H1 (cell line): ENCODE data around the gene CA10. TPM values are rescaled to one million over a fixed set of nuclear protein-coding genes. Genes with fewer than 3 reads are reported as not detected.

Experiments used
- CTCF ChIA-PET: fragments of 300-600 bp; sonication (Branson Sonifier 250); formaldehyde crosslinking; loops from one replicate; lab custom pipeline; 2021; ENCODE audit not compliant: partially characterized antibody; lab: Charles Lee
- POLR2A ChIA-PET: fragments of 300-600 bp; sonication (Branson Sonifier 250); formaldehyde crosslinking; loops from one replicate; lab custom pipeline; 2021; ENCODE audit warnings: inconsistent platforms; ENCODE audit not compliant: partially characterized antibody; lab: Charles Lee
- DNase-seq, 2 experiments: peaks; one replicate each; pipeline versions ENCODE4 v3.0.0 to v3.0.0-alpha.2; 2010 to 2022; ENCODE audit warnings: low spot score in 2 of 2, low read depth in 1 of 2, mixed read lengths in 1 of 2
- FAIRE-seq: peaks from 2 replicates; lab custom pipeline; 2011; peaks lifted over from hg19 to GRCh38; lab: Jason Lieb, UNC
- H2AFZ ChIP-seq: 2 replicates; pipeline ENCODE4 v1.8.1; 2012; ENCODE audit warnings: low read length, inconsistent platforms
- H2AK5ac ChIP-seq: 2 replicates; pipeline ENCODE4 v1.6.1; 2013; ENCODE audit warnings: low read depth, low read length
- H2BK120ac ChIP-seq: replicated peaks from 2 replicates; pipeline ENCODE3; 2013; ENCODE audit warnings: low read depth, low read length, inconsistent platforms
- H2BK12ac ChIP-seq: 2 replicates; pipeline ENCODE4 v1.6.1; 2013; ENCODE audit warnings: low read depth, low read length
- H2BK15ac ChIP-seq: 2 replicates; pipeline ENCODE4 v1.6.1; 2013; ENCODE audit warnings: low read length
- H2BK20ac ChIP-seq: 2 replicates; pipeline ENCODE4 v1.6.1; 2013; ENCODE audit warnings: low read length
- H2BK5ac ChIP-seq: 2 replicates; pipeline ENCODE4 v1.6.1; 2013; ENCODE audit warnings: low read depth, low read length
- H3K14ac ChIP-seq: 2 replicates; pipeline ENCODE4 v1.6.1; 2013; ENCODE audit warnings: inconsistent platforms; ENCODE audit not compliant: insufficient read length
- H3K18ac ChIP-seq: 2 replicates; pipeline ENCODE4 v1.6.1; 2013; ENCODE audit warnings: low read length; ENCODE audit errors: extremely low read depth
- H3K23ac ChIP-seq: 2 replicates; pipeline ENCODE4 v1.6.1; 2013; ENCODE audit warnings: inconsistent platforms; ENCODE audit not compliant: insufficient read length
- H3K23me2 ChIP-seq: 2 replicates; pipeline ENCODE4 v1.6.1; 2013; ENCODE audit warnings: low read depth, low read length
- H3K27ac ChIP-seq: 2 replicates; pipeline ENCODE4 v1.6.1; 2011; ENCODE audit warnings: low read depth, low read length, inconsistent platforms
- H3K27me3 ChIP-seq, 4 experiments: replicated peaks in 1 of 4; 1 replicate in 1 of 4; 2 replicates in 3 of 4; pipeline versions ENCODE4 v1.6.1 to v1.8.1; 2011 to 2013; ENCODE audit warnings: low read length in 3 of 4, mild to moderate bottlenecking in 3 of 4, inconsistent platforms in 2 of 4, mixed read lengths in 2 of 4, moderate library complexity in 1 of 4; ENCODE audit not compliant: control insufficient read depth in 3 of 4, insufficient read depth in 3 of 4; ENCODE audit errors: extremely low read depth in 1 of 4
- H3K36me3 ChIP-seq, 4 experiments: 2 replicates each; pipeline versions ENCODE4 v1.6.1 to v1.8.1; 2011 to 2013; ENCODE audit warnings: mild to moderate bottlenecking in 4 of 4, low read length in 3 of 4, moderate library complexity in 2 of 4, control low read depth in 1 of 4, inconsistent platforms in 1 of 4; ENCODE audit not compliant: insufficient read depth in 4 of 4, control insufficient read depth in 2 of 4
- H3K4ac ChIP-seq: replicated peaks from 2 replicates; pipeline ENCODE3; 2013; ENCODE audit warnings: low read length, low read depth, mixed read lengths, inconsistent platforms; ENCODE audit not compliant: insufficient read length
- H3K4me1 ChIP-seq, 4 experiments: replicated peaks in 1 of 4; 1 replicate in 1 of 4; 2 replicates in 3 of 4; pipeline versions ENCODE4 v1.6.1 to v1.8.1; 2011 to 2013; ENCODE audit warnings: low read length in 3 of 4, inconsistent platforms in 2 of 4, mixed read lengths in 1 of 4; ENCODE audit not compliant: insufficient read depth in 4 of 4, control insufficient read depth in 3 of 4
- H3K4me2 ChIP-seq, 2 experiments: 2 replicates each; pipeline versions ENCODE4 v1.6.1 to v1.8.1; 2011 to 2013; ENCODE audit warnings: low read depth in 2 of 2, low read length in 2 of 2, control low read depth in 1 of 2, inconsistent platforms in 1 of 2, mild to moderate bottlenecking in 1 of 2; ENCODE audit not compliant: insufficient read depth in 1 of 2
- H3K4me3 ChIP-seq, 4 experiments: fragments of 200-600, 300-600 bp in 1 of 4; sonication (generic), shearing (Covaris generic), sonication (Bioruptor Twin) in 1 of 4; 2 replicates each; pipeline versions ENCODE4 v1.5.1 to v1.8.1; 2011 to 2016; ENCODE audit warnings: low read length in 4 of 4, low read depth in 3 of 4, control low read depth in 2 of 4, inconsistent platforms in 2 of 4, mild to moderate bottlenecking in 2 of 4, mixed read lengths in 1 of 4, moderate library complexity in 1 of 4; ENCODE audit not compliant: insufficient read depth in 2 of 4; ENCODE audit errors: extremely low read depth in 1 of 4
- H3K56ac ChIP-seq: replicated peaks from 2 replicates; pipeline ENCODE3; 2013; ENCODE audit warnings: low read depth, mild to moderate bottlenecking, mixed read lengths, low read length, inconsistent platforms; ENCODE audit not compliant: insufficient read length
- H3K79me1 ChIP-seq: 2 replicates; pipeline ENCODE4 v1.6.1; 2013; ENCODE audit warnings: low read depth, low read length, control low read depth
- H3K79me2 ChIP-seq, 2 experiments: 2 replicates each; pipeline versions ENCODE4 v1.6.1 to v1.8.1; 2012 to 2013; ENCODE audit warnings: low read length in 2 of 2, mild to moderate bottlenecking in 2 of 2, inconsistent platforms in 1 of 2; ENCODE audit not compliant: insufficient read depth in 2 of 2, control insufficient read depth in 1 of 2
- H3K9ac ChIP-seq, 4 experiments: replicated peaks in 1 of 4; 1 replicate in 1 of 4; 2 replicates in 3 of 4; pipeline versions ENCODE4 v1.6.1 to v1.8.1; 2011 to 2013; ENCODE audit warnings: low read depth in 3 of 4, low read length in 3 of 4, control low read depth in 2 of 4, mild to moderate bottlenecking in 2 of 4, moderate library complexity in 2 of 4, inconsistent platforms in 1 of 4; ENCODE audit errors: extremely low read depth in 1 of 4
- H3K9me3 ChIP-seq, 2 experiments: 2 replicates each; pipeline versions ENCODE4 v1.6.1 to v1.8.1; 2012 to 2013; ENCODE audit warnings: mild to moderate bottlenecking in 2 of 2, moderate library complexity in 2 of 2, control low read depth in 1 of 2, inconsistent platforms in 1 of 2, low read depth in 1 of 2, low read length in 1 of 2, mixed read lengths in 1 of 2; ENCODE audit not compliant: insufficient read depth in 2 of 2
- H4K20me1 ChIP-seq, 2 experiments: replicated peaks in 1 of 2; 2 replicates each; pipeline versions ENCODE3 to v1.8.1; 2011 to 2013; ENCODE audit warnings: inconsistent platforms in 2 of 2, low read length in 2 of 2, mild to moderate bottlenecking in 1 of 2; ENCODE audit not compliant: insufficient read depth in 2 of 2, control insufficient read depth in 1 of 2
- H4K5ac ChIP-seq: 2 replicates; pipeline ENCODE4 v1.6.1; 2013; ENCODE audit warnings: low read length, low read depth, mixed read lengths, inconsistent platforms; ENCODE audit not compliant: insufficient read length
- H4K8ac ChIP-seq: 2 replicates; pipeline ENCODE4 v1.8.0; 2013; ENCODE audit warnings: mild to moderate bottlenecking, moderate library complexity, low read length, inconsistent platforms; ENCODE audit not compliant: insufficient read depth; ENCODE audit errors: extremely low read depth
- H4K91ac ChIP-seq: replicated peaks from 2 replicates; pipeline ENCODE3; 2013; ENCODE audit warnings: low read length, mixed read lengths, inconsistent platforms; ENCODE audit not compliant: insufficient read length
- HDAC6 ChIP-seq: IDR thresholded peaks from one replicate; pipeline ENCODE4 v1.7.1; 2012; ENCODE audit warnings: low read depth, mild to moderate bottlenecking, inconsistent platforms, low read length, moderate library complexity
- SUZ12 ChIP-seq: fragments of 200-600 bp; sonication (generic); IDR thresholded peaks from 2 replicates; pipeline ENCODE4 v1.6.1; 2012; ENCODE audit warnings: mild to moderate bottlenecking, inconsistent platforms, low read length, moderate library complexity, mixed read lengths
- WGBS, 2 experiments: shearing (Covaris generic) in 1 of 2; methylation state at CpG; one replicate each; pipeline versions ENCODE4 v1.1.6 to v1.1.7; 2013 to 2015; ENCODE audit warnings: low lambda C conversion rate in 2 of 2, mixed read lengths in 2 of 2, inconsistent platforms in 1 of 2, low coverage in 1 of 2, missing lambda C conversion rate in 1 of 2; ENCODE audit not compliant: insufficient replicate concordance in 2 of 2, insufficient coverage in 1 of 2, insufficient read length in 1 of 2; ENCODE audit errors: extremely low coverage in 1 of 2, missing lambda C conversion rate in 1 of 2; 5-methylcytosine and 5-hydroxymethylcytosine counted together
- polyA plus RNA-seq, 7 experiments: library from polyadenylated mRNA; depleted of rRNA in 3 of 7; stranded (reverse) in 5 of 7; unstranded in 2 of 7; fragments of >200 nt in 5 of 7; fragments of 200-250 nt in 2 of 7; gene quantifications; 1 replicate in 5 of 7; 2 replicates in 1 of 7; 4 replicates in 1 of 7; pipeline versions ENCODE4 v1.2.1 to v1.2.3, GENCODE V29; 2011 to 2013; ENCODE audit warnings: missing spikeins in 2 of 7, mixed read lengths in 2 of 7
- total RNA-seq: library from RNA; stranded (reverse); fragmentation: NEBNext Ultra II Directional; extraction: Animal tissue kit (Norgen Biotek cat#: 25700); gene quantifications from 2 replicates; pipeline ENCODE4 v1.2.1, GENCODE V29; 2021
- TF ChIP-seq, protein P1 (sequence below): IDR thresholded peaks from 2 replicates; pipeline ENCODE4 v1.6.1; 2012; ENCODE audit warnings: inconsistent platforms

Gene CA10
- total and polyA plus RNA-seq, 2 of the 8 experiments (the other 6 are each of a cell fraction or from before 2014, with no cell fraction given), result 0.60 to 0.63 TPM

DNA sequence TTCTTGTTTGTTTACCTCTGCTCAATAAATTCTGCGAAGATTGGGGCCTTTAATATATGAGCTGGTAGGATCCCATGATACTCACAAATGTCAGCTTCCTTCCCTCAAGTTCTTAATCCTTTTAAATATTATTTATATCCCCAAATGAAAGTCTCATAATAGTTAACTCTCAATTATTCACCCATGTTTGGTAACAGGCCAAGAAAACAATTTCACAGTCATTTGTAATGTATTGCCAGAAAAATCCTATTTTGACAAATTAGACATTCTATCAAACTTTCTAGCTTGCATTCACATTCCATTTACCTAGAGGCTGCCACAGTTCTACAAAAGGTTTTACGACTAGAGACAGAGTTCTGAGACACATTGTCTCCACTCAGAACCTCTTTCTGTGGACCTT is 457.0 kb downstream of the CA10 start:
- no peak overlapping the region for H3K23ac ChIP-seq
- no peak overlapping the region for H4K91ac ChIP-seq
- no peak for FAIRE-seq
- H3K79me1 ChIP-seq, result no peaks in the 10 kb centered on the region
- no peak overlapping the region for H3K18ac ChIP-seq
- H3K27ac ChIP-seq, result no peak overlapping the region
- no peaks in the 10 kb centered on the region for H3K27me3 ChIP-seq
- H3K36me3 ChIP-seq, result no peaks in the 10 kb centered on the region
- POLR2A ChIA-PET, result no interaction called here
- no peaks in the 10 kb centered on the region for H3K79me2 ChIP-seq
- H2AK5ac ChIP-seq, result no peak overlapping the region
- H3K4me2 ChIP-seq, result no peak overlapping the region
- CTCF ChIA-PET, result interaction anchor here (1.1 to 1.6 kb wide), 2 partner anchors 9 to 127 kb away, joined by 3 to 6 read pairs; no protein-coding TSS in a partner anchor
- H4K5ac ChIP-seq, result no peak overlapping the region
- no peak for TF ChIP-seq SUZ12
- TF ChIP-seq, protein P1, sequence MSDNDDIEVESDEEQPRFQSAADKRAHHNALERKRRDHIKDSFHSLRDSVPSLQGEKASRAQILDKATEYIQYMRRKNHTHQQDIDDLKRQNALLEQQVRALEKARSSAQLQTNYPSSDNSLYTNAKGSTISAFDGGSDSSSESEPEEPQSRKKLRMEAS, result no peak
- no peak for TF ChIP-seq HDAC6
- H3K56ac ChIP-seq, result no peak overlapping the region
- no peak overlapping the region for H2BK15ac ChIP-seq
- no peak overlapping the region for H3K4ac ChIP-seq
- no peak overlapping the region for H2BK12ac ChIP-seq
- H2AFZ ChIP-seq, result no peak overlapping the region
- H4K20me1 ChIP-seq, result no peaks in the 10 kb centered on the region
- no peaks in the 10 kb centered on the region for H3K9me3 ChIP-seq
- H3K4me1 ChIP-seq, result no peaks in the 10 kb centered on the region
- no peak overlapping the region for H2BK20ac ChIP-seq
- no peak overlapping the region for H2BK5ac ChIP-seq
- H3K14ac ChIP-seq, result no peak overlapping the region
- H3K23me2 ChIP-seq, result peaks cover under 1% of the 10 kb centered on the region; the same call in 1 of the 2 replicates
- no peak overlapping the region for H3K4me3 ChIP-seq
- no peak for DNase-seq
- H4K8ac ChIP-seq, result no peak overlapping the region
- no peak overlapping the region for H3K9ac ChIP-seq
- WGBS, 2 experiments, result 90% methylated on average over 2 of the region's 2 CpGs; no CpG with 5 or more reads in 1 of the 2 experiments
- no peak overlapping the region for H2BK120ac ChIP-seq
